ENCODE data around the gene METTL25B. TPM values are rescaled to one million over a fixed set of nuclear protein-coding genes. Genes with fewer than 3 reads are reported as not detected.
A peak's percentile ranks its signal among the peaks of the same experiment; 100 is the strongest.

Gene METTL25B
- total and polyA plus RNA-seq, 10 donors: 23.2 to 43.8 (median 33.9) TPM

GRCh38 chr1:156692441-156692924, 35.8 kb upstream of the METTL25B start:
- Histone ChIP-seq H3K36me3 (no peaks in the 10 kb centered on the region), H3K4me3 (no peak overlapping the region), H3K27ac (peak overlapping the region in 1 of 8 donors; percentile 45), H3K27me3 (replicated peaks in 1 of 7) (peaks cover 0 to 92% (median 42%) of the 10 kb centered on the region in 7 donors), H3K9me3 (no peaks in the 10 kb centered on the region), H3K4me1 (peaks cover 5 to 51% (median 33%) of the 10 kb centered on the region in 6 donors)
- intact Hi-C loops (cut with DNase I; ENCODE audit: low total_unique reads): no loop called here
- WGBS, 5 donors: 2 to 10% (median 6%) methylated on average over 11 to 13 of the region's 13 CpGs
- TF ChIP-seq POLR2A (IDR thresholded peaks at IDR 0.05) (no peak), POLR2AphosphoS5 (IDR thresholded peaks at IDR 0.05) (no peak), CTCF (IDR thresholded peaks at IDR 0.05 in 8 of 11, conservative IDR thresholded peaks at IDR 0.05 in 3 of 11) (no peak)
- DNase-seq: no peak

DNA sequence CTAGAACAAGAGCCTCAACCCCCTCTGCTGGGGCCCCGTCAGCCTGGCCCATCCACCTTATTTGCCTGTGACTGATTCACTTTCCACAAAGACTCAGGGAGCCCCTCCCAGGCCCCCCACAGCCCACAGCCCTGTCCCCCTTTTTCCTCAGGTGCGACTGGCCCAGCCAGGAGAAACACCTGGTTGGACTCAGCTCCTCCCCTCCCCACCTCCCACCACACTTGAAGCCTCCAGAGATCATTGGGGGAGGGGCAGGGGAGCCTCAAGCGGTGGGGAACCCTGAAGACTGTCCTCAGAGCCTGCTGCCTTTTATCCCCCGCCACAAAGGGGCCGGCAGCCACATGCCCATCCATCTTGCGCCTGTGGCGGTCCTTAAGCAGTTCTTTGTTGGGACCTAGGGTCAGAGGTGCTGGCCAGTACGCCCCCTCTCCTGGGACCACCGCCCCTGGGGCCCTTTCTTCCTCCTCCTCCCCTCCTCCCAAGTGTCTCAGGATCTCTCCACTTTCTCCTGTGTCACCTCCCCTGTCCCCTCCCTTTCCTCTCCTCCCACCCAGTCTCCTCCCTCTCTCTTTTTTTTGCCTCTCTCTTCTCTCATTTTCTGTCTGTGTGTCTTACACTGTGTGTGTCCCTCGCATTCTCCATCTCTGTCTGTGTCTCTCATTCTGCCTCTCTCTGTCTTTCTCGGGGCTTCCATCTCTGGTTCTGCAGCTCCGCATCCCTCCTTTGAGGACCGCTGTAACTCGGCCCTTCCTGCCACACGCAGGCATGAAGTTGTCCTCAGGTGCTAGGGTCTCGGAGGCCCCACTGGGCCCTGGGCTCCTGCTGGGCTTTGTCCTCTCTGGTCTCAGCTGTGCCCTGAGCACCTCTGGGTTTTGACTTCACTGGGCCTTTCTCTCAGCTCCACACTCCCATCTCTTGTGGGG, 35.1 kb upstream of the METTL25B start:
- TF ChIP-seq CTCF (IDR thresholded peaks at IDR 0.05 in 8 of 11, conservative IDR thresholded peaks at IDR 0.05 in 3 of 11) (no peak), POLR2AphosphoS5 (IDR thresholded peaks at IDR 0.05) (no peak), POLR2A (IDR thresholded peaks at IDR 0.05) (no peak)
- Histone ChIP-seq H3K4me1 (peaks cover 5 to 51% (median 33%) of the 10 kb centered on the region in 6 donors), H3K4me3 (no peak overlapping the region), H3K27me3 (replicated peaks in 1 of 7) (peaks cover 0 to 92% (median 42%) of the 10 kb centered on the region in 7 donors), H3K36me3 (no peaks in the 10 kb centered on the region), H3K9me3 (no peaks in the 10 kb centered on the region), H3K27ac (peak overlapping the region in 1 of 8 donors; percentile 45)
- intact Hi-C loops (cut with DNase I; ENCODE audit: low total_unique reads): no loop called here
- 35 to 46% (median 40%) methylated on average over 14 to 16 of the region's 16 CpGs for WGBS, 5 donors
- no peak for DNase-seq

- Histone ChIP-seq H3K4me1 (peaks cover 5 to 49% (median 32%) of the 10 kb centered on the region in 6 donors), H3K36me3 (no peaks in the 10 kb centered on the region), H3K27me3 (replicated peaks in 1 of 7) (peaks cover 0 to 88% (median 42%) of the 10 kb centered on the region in 7 donors), H3K27ac (no peak overlapping the region), H3K4me3 (no peak overlapping the region), H3K9me3 (no peaks in the 10 kb centered on the region)
- 67 to 89% (median 80%) methylated on average over 12 of the region's 12 CpGs for WGBS, 5 donors
- intact Hi-C loops (cut with DNase I; ENCODE audit: low total_unique reads): no loop called here
- DNase-seq: no peak
- TF ChIP-seq CTCF (IDR thresholded peaks at IDR 0.05 in 8 of 11, conservative IDR thresholded peaks at IDR 0.05 in 3 of 11): no peak
- no peak for TF ChIP-seq POLR2AphosphoS5 (IDR thresholded peaks at IDR 0.05)
- no peak for TF ChIP-seq POLR2A (IDR thresholded peaks at IDR 0.05)
Observed at GRCh38 chr1:156693848-156694689, 34.2 kb upstream of the METTL25B start.
